GM18868 (cell line): ENCODE data around the gene HNRNPM.
"Not testable (repeated sequence)": the region's sequence is repeated elsewhere in the genome, so short reads cannot be mapped to it uniquely, and the experiment has no call there.

ENCODE experiments used
- ATAC-seq: cut with Tn5 transposase; IDR thresholded peaks from one replicate; pipeline ENCODE4 v1.9.1; 2021; ENCODE audit warnings: mild to moderate bottlenecking, moderate library complexity; ENCODE audit not compliant: unreplicated experiment

HNRNPM gene

DNA sequence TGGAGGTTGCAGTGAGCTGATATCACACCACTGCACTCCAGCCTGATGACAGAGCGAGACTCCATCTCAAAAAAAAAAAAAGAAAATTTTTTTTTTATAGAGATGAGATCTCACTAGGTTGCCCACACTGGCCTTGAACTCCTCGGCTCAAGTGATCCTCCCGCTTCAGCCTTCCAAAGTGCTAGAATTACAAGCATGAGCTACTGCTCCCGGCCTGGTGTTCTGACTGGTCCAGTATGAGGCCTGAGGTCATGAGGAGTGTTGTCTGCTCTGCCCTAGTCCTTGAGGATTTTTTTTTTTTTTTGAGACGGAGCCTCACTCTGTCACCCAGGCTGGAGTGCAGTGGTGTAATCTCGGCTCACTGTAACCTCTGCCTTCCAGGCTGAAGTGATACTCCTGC lies 19.4 kb upstream of the HNRNPM start:
- ATAC-seq, result not testable (repeated sequence)

DNA sequence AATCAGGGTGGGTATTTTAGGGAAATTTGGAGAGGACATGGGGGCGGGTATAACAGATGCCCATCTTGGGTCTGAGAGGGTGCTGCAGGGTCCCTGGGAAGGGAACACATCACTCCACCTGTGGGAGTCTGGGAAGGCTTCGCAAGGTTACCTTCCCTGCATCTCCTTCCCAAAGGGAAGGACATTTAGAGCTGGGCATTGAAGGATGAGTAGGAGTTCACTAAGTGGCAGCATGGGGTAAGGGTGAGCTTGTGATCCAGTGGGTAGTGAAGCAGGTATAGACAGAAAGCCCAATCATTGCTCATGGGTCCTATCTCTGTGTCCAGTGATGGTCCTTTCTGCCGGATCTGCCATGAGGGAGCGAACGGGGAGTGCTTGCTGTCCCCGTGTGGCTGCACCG lies 18.5 kb upstream of the HNRNPM start:
- no peak for ATAC-seq

DNA sequence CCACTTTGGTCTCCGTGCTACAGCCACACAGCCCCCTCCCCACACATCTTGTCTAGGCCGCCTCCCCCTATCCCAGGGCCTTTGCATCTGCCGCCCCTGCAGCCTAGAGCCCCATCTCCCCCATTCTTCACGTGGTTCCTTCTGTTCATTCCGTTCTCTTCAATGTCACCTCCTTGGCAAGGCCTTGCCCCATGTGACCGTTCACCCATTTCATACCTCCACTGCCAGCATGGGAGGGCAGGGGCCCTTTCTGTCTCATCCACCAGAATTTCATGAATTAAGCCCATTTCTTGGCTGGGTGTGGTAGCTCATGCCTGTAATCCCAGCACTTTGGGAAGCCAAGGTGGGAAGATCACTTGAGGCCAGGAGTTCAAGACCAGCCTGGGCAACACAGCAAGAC lies 15.7 kb upstream of the HNRNPM start:
- no peak for ATAC-seq

DNA sequence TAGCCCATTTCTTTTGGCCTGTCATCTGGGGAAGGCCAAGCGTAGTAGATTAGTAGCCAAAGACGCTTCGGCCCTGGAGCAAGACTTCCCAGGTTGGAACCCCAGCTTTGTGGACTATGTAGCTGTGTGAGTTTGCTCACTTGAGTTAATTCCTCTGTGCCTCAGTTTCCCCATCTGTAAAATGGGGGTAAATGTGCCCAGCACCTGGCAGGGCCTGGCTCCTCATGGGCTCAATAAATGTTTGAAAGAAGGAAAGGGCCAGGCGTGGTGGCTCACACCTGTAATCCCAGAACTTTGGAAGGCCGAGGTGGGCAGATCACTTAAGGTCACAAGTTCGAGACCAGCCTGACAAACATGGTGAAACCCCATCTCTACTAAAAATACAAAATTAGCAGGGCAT lies 14.9 kb upstream of the HNRNPM start:
- no peak for ATAC-seq

- ATAC-seq, result no peak
Observed at GRCh38 chr19:8430650-8431049, 14.1 kb upstream of the HNRNPM start.

DNA sequence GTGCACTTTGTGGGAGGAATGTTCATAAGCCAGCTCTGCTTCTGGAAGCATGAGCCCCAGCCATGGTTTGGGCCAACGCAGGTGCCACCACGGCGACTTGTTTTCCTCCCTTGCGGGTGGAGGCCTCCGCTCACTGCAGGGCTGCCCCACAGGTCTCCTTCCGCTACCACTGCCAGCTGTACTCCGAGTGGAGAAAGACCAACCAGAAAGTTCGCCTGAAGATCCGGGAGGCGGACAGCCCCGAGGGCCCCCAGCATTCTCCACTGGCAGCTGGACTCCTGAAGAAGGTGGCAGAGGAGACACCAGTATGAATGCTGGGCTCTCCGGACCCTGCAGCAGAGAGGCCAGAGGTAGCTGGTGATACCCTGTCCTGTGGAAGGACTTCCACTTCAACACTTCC lies 6.5 kb upstream of the HNRNPM start:
- no peak for ATAC-seq

DNA sequence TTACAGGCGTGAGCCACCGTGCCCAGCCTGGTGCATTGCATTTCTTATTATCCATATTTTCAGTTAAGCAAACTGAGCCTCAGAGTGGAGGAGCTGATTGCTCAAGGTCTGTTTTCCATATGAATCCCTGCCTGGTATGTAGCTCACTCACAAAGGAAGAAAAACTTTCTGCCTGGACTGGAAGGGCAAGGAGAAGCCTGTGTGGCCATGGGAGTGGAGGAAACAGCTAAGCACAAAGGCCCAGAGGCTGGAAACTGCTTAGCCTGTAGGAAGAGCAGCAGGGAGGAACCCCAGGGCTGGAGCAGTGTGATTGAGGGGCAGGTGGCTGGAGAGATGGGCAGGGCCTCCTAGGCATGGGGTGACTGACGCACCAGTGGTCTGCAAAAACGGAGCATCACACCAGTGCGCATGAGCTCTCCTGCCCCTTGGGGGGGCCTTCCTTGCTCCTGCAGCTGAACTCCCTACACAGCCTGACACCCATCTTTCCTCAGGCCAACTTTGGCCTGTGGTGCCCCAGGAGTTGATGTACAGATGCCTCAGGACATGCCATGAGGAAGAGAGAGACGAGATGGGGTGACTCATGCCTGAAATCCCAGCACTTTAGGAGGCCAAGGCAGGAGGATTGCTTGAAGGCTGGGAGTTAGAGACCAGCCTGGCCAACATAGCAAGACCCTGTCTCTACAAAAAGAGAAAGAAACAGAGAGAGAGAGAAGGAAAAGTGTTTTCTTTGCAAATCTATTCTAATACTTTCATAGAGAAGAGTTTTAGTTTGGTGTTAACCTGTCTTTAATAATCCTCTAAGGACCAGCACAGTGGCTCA lies 2.8 kb upstream of the HNRNPM start:
- no peak for ATAC-seq

- ATAC-seq, result not testable (repeated sequence)
Observed at GRCh38 chr19:8444140-8444676, 567 bp upstream of the HNRNPM start.

DNA sequence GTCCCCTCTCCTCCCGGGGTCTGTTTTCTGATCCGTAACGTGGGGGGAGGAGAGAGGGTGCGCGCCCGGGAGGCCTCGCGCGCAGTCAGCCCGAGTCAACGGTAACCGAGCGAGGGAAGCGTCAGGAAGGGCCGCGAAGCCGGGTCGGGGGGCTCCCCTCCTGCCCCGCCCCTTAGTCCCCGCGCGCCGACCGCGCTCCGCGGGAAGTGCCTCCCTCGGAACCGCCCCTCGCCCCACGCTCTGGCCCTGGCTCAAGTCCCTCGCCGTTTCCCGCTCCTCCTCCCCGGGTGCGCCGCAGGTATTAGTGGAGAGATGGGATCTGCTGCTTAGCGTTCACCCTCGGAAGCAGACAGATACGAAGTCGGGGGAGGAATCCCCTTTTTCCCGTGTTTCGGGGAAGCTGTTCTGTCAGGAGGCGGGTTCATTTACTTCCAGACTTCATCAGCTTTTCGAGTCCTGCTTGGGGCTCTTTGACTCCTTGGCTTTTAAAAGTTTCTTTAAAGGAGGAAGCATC lies 770 bp downstream of the HNRNPM start:
- ATAC-seq, result no peak

GRCh38 chr19:8446061-8446709 lies 1.4 kb downstream of the HNRNPM start:
- no peak for ATAC-seq

DNA sequence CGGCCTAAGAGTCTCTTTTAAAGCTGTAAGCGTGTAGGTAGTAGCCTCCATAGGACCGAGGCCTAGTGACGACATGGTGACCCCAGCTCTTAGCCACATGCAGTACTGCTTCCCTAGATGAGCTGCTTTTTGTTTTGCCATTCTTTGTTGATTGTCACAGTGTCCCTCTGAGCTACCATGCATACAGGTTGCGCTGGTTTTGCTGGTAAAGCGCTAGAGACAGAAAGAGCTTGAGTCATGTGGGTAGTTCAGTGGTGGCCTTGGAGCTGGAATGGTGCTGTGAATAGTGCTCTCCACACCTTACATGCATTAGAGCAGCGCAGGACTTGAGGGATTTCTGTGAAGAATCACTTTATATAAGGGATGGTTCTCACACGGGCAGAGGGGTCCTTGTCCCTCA lies 5.1 kb downstream of the HNRNPM start:
- no peak for ATAC-seq

DNA sequence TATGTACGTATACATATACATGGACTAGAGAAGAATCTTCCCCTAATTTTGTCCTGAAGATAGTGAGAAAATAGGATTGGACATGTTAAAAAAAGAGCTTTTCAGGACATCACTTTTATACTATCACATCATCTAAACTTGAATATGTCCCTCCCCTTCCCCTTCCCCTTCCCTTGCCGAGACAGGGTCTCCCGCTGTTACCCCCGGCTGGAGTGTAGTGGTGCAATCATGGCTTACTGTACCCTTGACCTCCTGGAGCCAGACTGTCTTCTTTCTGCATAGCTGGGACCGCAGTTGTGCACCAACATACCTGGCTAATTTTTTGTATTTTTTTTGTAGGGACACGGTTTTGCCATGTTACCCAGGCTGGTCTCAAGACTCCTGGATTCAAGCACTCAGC lies 6.6 kb downstream of the HNRNPM start:
- ATAC-seq, result no peak

GRCh38 chr19:8451885-8452284 lies 7.1 kb downstream of the HNRNPM start:
- ATAC-seq, result no peak

- ATAC-seq, result no peak
Observed at GRCh38 chr19:8452446-8453123, 7.8 kb downstream of the HNRNPM start.

- no peak for ATAC-seq
Observed at GRCh38 chr19:8453616-8454015, 8.8 kb downstream of the HNRNPM start.

- no peak for ATAC-seq
Observed at GRCh38 chr19:8454218-8454617, 9.4 kb downstream of the HNRNPM start.

DNA sequence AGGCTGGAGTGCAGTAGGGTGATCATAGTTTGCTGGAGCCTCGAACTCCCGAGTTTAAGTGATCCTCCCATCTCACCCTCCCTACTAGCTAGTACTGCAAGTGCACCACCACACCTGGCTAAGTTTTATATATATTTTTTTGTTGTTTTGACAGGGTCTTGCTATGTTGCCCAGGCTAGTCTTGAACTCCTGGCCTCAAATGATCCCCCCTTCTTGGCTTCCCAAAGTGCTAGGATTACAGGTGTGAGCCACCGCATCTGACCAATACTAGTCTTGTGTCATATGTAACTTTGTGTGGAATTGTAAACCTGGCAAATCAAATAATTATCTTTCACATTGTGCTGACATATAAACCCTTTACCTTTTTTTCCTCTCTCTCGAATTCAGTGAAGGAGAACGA lies 10.2 kb downstream of the HNRNPM start:
- no peak for ATAC-seq

DNA sequence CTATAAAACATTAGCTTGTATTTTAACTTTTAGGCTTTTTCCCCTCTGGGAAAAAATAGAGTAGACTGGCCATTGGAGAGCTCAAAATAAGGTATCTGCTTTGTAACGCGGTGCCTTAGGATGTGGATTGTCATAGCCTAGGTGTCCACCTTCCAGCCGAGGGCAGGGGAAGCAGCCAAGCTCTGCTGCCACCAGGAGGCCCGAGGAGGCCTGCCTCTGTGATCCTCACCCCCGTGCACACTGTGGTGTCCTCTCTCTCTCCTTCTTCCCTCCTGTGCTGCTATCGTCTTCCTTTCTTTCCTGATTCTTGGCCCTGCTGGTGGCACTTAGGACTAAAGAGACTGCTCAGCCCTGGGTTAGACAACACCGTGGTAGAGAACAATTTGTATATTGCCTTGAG lies 11.3 kb downstream of the HNRNPM start:
- ATAC-seq, result no peak

GRCh38 chr19:8457209-8457608 lies 12.4 kb downstream of the HNRNPM start:
- no peak for ATAC-seq

- ATAC-seq, result no peak
Observed at GRCh38 chr19:8457827-8458226, 13.1 kb downstream of the HNRNPM start.

DNA sequence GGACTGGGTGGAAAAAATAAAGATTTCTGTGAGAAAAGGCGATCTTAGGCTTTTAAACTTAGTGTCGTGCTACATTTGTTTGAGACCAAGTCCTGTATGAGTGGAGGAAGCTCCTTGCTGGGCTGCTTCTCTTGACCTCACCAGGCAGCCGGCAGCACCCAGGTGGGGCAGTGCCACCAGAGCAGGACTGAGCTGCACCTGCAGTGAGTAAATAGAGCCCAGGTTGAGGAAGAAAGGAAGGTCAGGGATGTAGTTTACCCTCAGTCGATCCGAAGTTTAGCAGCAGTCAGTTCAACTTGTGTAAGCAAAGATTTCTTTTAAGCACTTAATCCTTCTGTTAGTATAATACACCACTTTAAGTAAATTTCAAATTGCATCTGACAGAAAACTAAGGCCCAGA lies 13.6 kb downstream of the HNRNPM start:
- ATAC-seq, result no peak

- no peak for ATAC-seq
Observed at GRCh38 chr19:8459095-8459494, 14.3 kb downstream of the HNRNPM start.
